ENCODE data around the gene PDLIM5.

DNA sequence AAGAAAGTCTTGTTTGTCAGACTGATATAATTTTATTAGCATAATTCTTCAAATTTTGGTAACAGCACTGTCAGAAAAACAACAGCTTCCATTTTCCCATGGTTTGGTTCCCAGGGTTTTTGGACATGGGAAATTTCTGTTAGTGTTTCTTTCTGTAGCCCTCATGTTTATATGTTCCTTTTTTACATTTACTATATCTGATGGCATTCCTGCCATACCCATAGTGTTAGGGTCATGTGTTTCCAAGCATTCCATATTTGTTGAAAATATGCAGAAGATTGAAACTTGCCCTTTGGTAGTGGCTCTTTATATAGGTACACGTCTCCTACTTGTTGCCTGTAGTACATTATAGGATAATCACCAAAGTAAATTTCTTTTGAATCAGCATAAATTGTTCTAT lies 65.8 kb downstream of the PDLIM5 start:
- TF ChIP-seq, protein P1, sequence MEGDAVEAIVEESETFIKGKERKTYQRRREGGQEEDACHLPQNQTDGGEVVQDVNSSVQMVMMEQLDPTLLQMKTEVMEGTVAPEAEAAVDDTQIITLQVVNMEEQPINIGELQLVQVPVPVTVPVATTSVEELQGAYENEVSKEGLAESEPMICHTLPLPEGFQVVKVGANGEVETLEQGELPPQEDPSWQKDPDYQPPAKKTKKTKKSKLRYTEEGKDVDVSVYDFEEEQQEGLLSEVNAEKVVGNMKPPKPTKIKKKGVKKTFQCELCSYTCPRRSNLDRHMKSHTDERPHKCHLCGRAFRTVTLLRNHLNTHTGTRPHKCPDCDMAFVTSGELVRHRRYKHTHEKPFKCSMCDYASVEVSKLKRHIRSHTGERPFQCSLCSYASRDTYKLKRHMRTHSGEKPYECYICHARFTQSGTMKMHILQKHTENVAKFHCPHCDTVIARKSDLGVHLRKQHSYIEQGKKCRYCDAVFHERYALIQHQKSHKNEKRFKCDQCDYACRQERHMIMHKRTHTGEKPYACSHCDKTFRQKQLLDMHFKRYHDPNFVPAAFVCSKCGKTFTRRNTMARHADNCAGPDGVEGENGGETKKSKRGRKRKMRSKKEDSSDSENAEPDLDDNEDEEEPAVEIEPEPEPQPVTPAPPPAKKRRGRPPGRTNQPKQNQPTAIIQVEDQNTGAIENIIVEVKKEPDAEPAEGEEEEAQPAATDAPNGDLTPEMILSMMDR (optimal IDR thresholded peaks at IDR 0.05 in 1 of 3, IDR thresholded peaks at IDR 0.05 in 1 of 3, conservative IDR thresholded peaks at IDR 0.05 in 1 of 3; ENCODE audit: extremely low read depth in 1 of 3, insufficient read depth in 2 of 3, low read length in 3 of 3): no peak
- no peak for TF ChIP-seq EZH2 (IDR thresholded peaks at IDR 0.05; ENCODE audit: low read length)
